GM21381 (cell line): ENCODE measurements around the gene DACH2.

Experiments used
- ATAC-seq: cut with Tn5 transposase; IDR thresholded peaks from one replicate; pipeline ENCODE4 v1.9.1; 2021; ENCODE audit warnings: mild to moderate bottlenecking, moderate library complexity; ENCODE audit not compliant: unreplicated experiment

DACH2 gene

GRCh38 chrX:86747091-86747490, 598.8 kb downstream of the DACH2 start:
- no peak for ATAC-seq

GRCh38 chrX:86805241-86805640, 657.0 kb downstream of the DACH2 start:
- no peak for ATAC-seq

DNA sequence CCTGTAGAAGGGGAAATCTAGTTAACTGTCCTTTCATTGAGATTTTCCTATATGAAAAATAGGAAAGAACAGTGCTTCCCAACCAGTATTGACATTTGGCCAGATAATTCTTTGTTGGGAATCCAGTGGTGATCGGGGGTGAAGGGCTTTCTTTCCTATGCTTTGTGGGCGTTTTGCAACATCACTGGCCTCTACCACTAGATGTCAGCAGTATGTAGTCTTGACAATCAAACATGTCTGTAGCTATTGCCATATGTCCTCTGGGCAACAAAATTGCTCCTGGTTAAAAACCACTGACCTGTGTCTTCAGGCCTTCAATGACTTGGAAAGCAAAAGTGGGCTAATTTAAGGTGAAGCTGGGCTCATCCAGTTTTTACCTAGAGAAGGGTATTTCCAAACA, 658.5 kb downstream of the DACH2 start:
- ATAC-seq, result no peak

GRCh38 chrX:86809651-86810050, 661.4 kb downstream of the DACH2 start:
- no peak for ATAC-seq

- no peak for ATAC-seq
Observed at GRCh38 chrX:86829786-86830185, 681.5 kb downstream of the DACH2 start.

- no peak for ATAC-seq
Observed at GRCh38 chrX:86830685-86831084, 682.4 kb downstream of the DACH2 start.

DNA sequence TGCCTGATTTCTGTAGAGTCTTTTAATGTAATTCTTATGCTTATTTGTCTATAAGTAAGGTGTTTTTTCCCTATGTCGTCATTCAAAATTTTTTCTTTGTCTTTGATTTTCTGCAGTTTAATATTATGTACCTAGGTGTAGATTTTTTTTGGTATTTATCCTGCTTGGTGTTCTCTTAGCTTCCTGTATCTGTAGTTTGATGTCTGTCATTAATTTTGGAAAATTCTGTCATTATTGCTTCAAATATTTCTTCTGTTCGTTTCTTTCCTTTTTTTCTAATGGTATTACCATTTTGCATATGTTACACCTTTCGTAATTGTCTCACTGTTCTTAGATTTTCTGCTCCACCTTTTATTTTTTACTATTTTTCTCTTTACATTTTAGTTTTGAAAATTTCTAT, 696.9 kb downstream of the DACH2 start:
- no peak for ATAC-seq
